GM13976 (cell line): ENCODE measurements around the gene MAFG.

Experiments
- DNase-seq: peaks from one replicate; pipeline ENCODE4 v3.0.0; 2012; ENCODE audit warnings: low spot score
- CTCF ChIP-seq: IDR thresholded peaks from 2 replicates; pipeline ENCODE4 v1.5.1; 2012; ENCODE audit warnings: borderline replicate concordance, mild to moderate bottlenecking; ENCODE audit not compliant: insufficient read depth; ENCODE audit errors: extremely low read depth, missing control alignments, control extremely low read depth
- in situ Hi-C: fragments of 300-500 bp; cut with MboI; formaldehyde crosslinking; loops from one replicate; pipeline ENCODE4 v1.12.0; 2022; ENCODE audit warnings: low sequenced_read_pairs, mixed read lengths, inconsistent platforms; ENCODE audit not compliant: unreplicated experiment

Gene MAFG

GRCh38 chr17:81895400-81895799, 32.1 kb downstream of the MAFG start:
- no peak for DNase-seq
- TF ChIP-seq CTCF, result no peak
- in situ Hi-C loops, result no loop called here

GRCh38 chr17:81891303-81891552, 36.3 kb downstream of the MAFG start:
- in situ Hi-C loops, result no loop called here
- TF ChIP-seq CTCF, result no peak
- DNase-seq, result no peak

GRCh38 chr17:81890447-81891302, 36.9 kb downstream of the MAFG start:
- TF ChIP-seq CTCF, result no peak
- in situ Hi-C loops, result no loop called here
- no peak for DNase-seq

- DNase-seq, result no peak
- no peak for TF ChIP-seq CTCF
- in situ Hi-C loops, result no loop called here
These were observed 37.9 kb downstream of the MAFG start for GRCh38 chr17:81889602-81890001.

GRCh38 chr17:81888988-81889595, 38.4 kb downstream of the MAFG start:
- in situ Hi-C loops, result no loop called here
- TF ChIP-seq CTCF, result no peak
- DNase-seq, result no peak

- in situ Hi-C loops, result no loop called here
- no peak for DNase-seq
- TF ChIP-seq CTCF, result no peak
These were observed 39.2 kb downstream of the MAFG start for GRCh38 chr17:81888105-81888987.
